Activated naive CD8-positive, alpha-beta T cell (primary cell): ENCODE data around the gene RBFOX1.

ENCODE experiments used
- H3K27ac Mint-ChIP-seq: one replicate; pipeline ENCODE4 v1.8.0; 2021; ENCODE audit warnings: mixed read lengths
- H3K27me3 Mint-ChIP-seq: one replicate; pipeline ENCODE4 v1.8.0; 2021; ENCODE audit warnings: mixed read lengths
- H3K36me3 Mint-ChIP-seq: one replicate; pipeline ENCODE4 v1.8.0; 2021; ENCODE audit warnings: mixed read lengths
- H3K4me1 Mint-ChIP-seq: one replicate; pipeline ENCODE4 v1.8.0; 2021; ENCODE audit warnings: low read depth, mixed read lengths
- H3K4me3 Mint-ChIP-seq: one replicate; pipeline ENCODE4 v1.8.0; 2021; ENCODE audit warnings: mild to moderate bottlenecking, mixed read lengths
- H3K9me3 Mint-ChIP-seq: one replicate; pipeline ENCODE4 v1.8.0; 2021; ENCODE audit warnings: low read depth, mixed read lengths

RBFOX1 gene

DNA sequence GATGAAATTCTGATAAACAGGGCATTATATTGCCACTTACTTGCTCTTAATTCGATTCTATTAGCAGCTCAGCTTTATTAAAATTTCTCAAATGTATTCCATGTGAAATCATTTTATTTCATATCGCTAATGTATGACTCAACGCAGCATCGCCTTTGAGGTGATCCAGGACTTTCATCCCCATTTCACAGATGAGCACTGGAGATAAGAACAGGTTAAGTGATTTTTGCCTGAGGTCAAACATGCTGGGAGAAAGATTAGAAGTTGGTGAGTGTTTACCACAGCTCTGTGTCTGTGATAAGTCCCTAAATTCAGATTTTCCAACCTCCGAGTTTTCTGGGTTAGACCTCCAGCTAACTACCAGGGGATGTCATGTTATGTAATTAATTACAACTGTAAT is 43.6 kb downstream of the RBFOX1 start:
- Mint-ChIP-seq H3K27me3 (no peaks in the 10 kb centered on the region), H3K27ac (no peak overlapping the region), H3K36me3 (no peaks in the 10 kb centered on the region), H3K4me3 (no peak overlapping the region), H3K4me1 (no peaks in the 10 kb centered on the region), H3K9me3 (peaks cover 5% of the 10 kb centered on the region)

GRCh38 chr16:7377231-7377630 is 44.6 kb downstream of the RBFOX1 start:
- Mint-ChIP-seq H3K9me3 (peaks cover 5% of the 10 kb centered on the region), H3K4me3 (no peak overlapping the region), H3K27ac (no peak overlapping the region), H3K27me3 (no peaks in the 10 kb centered on the region), H3K36me3 (no peaks in the 10 kb centered on the region), H3K4me1 (no peaks in the 10 kb centered on the region)

- Mint-ChIP-seq H3K27me3 (no peaks in the 10 kb centered on the region), H3K4me1 (no peaks in the 10 kb centered on the region), H3K36me3 (no peaks in the 10 kb centered on the region), H3K27ac (no peak overlapping the region), H3K9me3 (peaks cover 5% of the 10 kb centered on the region), H3K4me3 (no peak overlapping the region)
These were observed 45.5 kb downstream of the RBFOX1 start for GRCh38 chr16:7378024-7378695.

- Mint-ChIP-seq H3K27ac (no peak overlapping the region), H3K4me3 (no peak overlapping the region), H3K9me3 (peaks cover 18% of the 10 kb centered on the region), H3K27me3 (no peaks in the 10 kb centered on the region), H3K4me1 (no peaks in the 10 kb centered on the region), H3K36me3 (no peaks in the 10 kb centered on the region)
These were observed 47.8 kb downstream of the RBFOX1 start for GRCh38 chr16:7380441-7380840.

DNA sequence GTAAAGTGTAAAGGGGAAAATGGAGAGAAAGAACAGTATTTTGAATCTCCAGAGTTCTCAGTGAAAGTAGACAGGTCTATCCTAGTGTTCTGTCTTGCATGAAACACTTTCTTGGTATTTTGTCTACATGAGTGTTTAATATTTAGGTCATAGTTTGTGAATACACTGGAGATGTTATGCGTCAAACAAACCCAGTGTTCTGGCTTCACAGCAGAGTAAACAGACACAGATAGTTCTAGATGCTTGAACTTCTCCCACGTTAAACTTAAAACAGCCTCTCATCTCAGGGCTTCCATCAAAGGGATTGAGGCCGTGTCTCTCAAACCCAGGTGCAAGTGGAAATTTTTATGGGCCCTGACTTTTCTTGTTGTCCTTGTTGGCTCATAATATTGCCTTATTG is 48.3 kb downstream of the RBFOX1 start:
- H3K4me3 Mint-ChIP-seq = no peak overlapping the region
- H3K4me1 Mint-ChIP-seq = no peaks in the 10 kb centered on the region
- peaks cover 19% of the 10 kb centered on the region for H3K9me3 Mint-ChIP-seq
- H3K27me3 Mint-ChIP-seq = no peaks in the 10 kb centered on the region
- no peaks in the 10 kb centered on the region for H3K36me3 Mint-ChIP-seq
- no peak overlapping the region for H3K27ac Mint-ChIP-seq

DNA sequence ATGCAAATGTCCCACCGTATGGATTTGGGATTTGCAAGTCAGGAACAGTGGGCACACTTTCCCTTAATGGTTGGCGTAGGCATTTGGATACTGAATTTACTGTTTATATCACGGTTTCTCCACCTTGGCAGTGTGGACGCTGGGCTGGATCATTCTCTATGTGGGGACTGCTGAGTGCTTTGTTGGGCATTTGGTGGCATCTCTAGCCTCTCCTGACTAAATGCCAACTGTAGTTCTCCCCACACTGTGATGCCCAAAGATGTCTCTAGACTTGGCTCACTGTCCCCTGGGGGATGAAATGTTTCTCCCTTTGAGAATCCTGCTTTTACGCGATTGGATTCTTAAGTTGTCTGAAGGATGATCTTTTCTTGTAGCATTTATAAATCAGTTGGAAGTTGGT is 49.0 kb downstream of the RBFOX1 start:
- Mint-ChIP-seq H3K9me3 (peaks cover 23% of the 10 kb centered on the region), H3K27me3 (no peaks in the 10 kb centered on the region), H3K27ac (no peak overlapping the region), H3K36me3 (no peaks in the 10 kb centered on the region), H3K4me1 (no peaks in the 10 kb centered on the region), H3K4me3 (no peak overlapping the region)

GRCh38 chr16:7382521-7382920 is 49.9 kb downstream of the RBFOX1 start:
- Mint-ChIP-seq H3K4me1 (no peaks in the 10 kb centered on the region), H3K4me3 (no peak overlapping the region), H3K36me3 (no peaks in the 10 kb centered on the region), H3K27me3 (no peaks in the 10 kb centered on the region), H3K9me3 (peaks cover 22% of the 10 kb centered on the region), H3K27ac (no peak overlapping the region)

- Mint-ChIP-seq H3K27ac (no peak overlapping the region), H3K4me1 (no peaks in the 10 kb centered on the region), H3K9me3 (peaks cover 11% of the 10 kb centered on the region), H3K27me3 (no peaks in the 10 kb centered on the region), H3K36me3 (no peaks in the 10 kb centered on the region), H3K4me3 (no peak overlapping the region)
These were observed 58.3 kb downstream of the RBFOX1 start for GRCh38 chr16:7390974-7391373.

GRCh38 chr16:7391694-7392093 is 59.0 kb downstream of the RBFOX1 start:
- Mint-ChIP-seq H3K4me3 (no peak overlapping the region), H3K36me3 (no peaks in the 10 kb centered on the region), H3K27ac (no peak overlapping the region), H3K27me3 (no peaks in the 10 kb centered on the region), H3K4me1 (no peaks in the 10 kb centered on the region), H3K9me3 (peaks cover 7% of the 10 kb centered on the region)

GRCh38 chr16:7392206-7392605 is 59.6 kb downstream of the RBFOX1 start:
- Mint-ChIP-seq H3K4me1 (no peaks in the 10 kb centered on the region), H3K4me3 (no peak overlapping the region), H3K27ac (no peak overlapping the region), H3K9me3 (peaks cover 7% of the 10 kb centered on the region), H3K36me3 (no peaks in the 10 kb centered on the region), H3K27me3 (no peaks in the 10 kb centered on the region)

GRCh38 chr16:7393680-7394079 is 61.0 kb downstream of the RBFOX1 start:
- Mint-ChIP-seq H3K9me3 (peaks cover 7% of the 10 kb centered on the region), H3K4me1 (no peaks in the 10 kb centered on the region), H3K36me3 (no peaks in the 10 kb centered on the region), H3K4me3 (no peak overlapping the region), H3K27ac (no peak overlapping the region), H3K27me3 (no peaks in the 10 kb centered on the region)

DNA sequence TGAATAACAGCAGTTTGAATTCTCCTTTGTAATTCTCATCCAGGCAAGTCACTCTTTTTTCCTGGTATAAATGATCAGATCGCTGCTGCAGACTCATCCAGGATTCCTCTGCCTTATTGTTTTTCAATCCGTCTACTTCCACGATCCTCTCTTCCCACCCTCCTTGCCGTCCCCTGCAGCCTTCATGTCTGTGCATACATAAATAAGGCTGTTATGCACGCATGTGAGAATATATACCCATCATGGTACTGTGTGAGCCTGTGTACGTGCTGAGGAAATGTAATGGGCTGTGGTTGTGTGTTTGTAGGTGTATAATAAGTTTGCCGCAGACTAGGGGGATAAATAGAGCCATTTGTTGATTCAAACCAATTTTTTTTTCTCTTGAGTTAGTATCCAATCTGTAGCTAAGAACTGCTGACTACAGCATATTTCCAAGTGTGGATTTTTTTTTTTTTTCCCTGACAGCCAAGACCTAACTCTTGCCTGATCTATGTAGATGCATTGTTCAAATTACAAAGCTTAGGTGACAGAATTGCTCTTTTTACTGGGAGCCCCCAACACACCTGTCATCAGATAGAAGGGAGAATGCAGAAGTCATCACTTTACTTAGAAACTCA is 62.2 kb downstream of the RBFOX1 start:
- Mint-ChIP-seq H3K4me1 (no peaks in the 10 kb centered on the region), H3K4me3 (no peak overlapping the region), H3K27me3 (no peaks in the 10 kb centered on the region), H3K27ac (no peak overlapping the region), H3K9me3 (peaks cover 5% of the 10 kb centered on the region), H3K36me3 (no peaks in the 10 kb centered on the region)

GRCh38 chr16:7397901-7398300 is 65.3 kb downstream of the RBFOX1 start:
- Mint-ChIP-seq H3K27me3 (no peaks in the 10 kb centered on the region), H3K4me1 (no peaks in the 10 kb centered on the region), H3K36me3 (no peaks in the 10 kb centered on the region), H3K9me3 (no peaks in the 10 kb centered on the region), H3K4me3 (no peak overlapping the region), H3K27ac (no peak overlapping the region)

DNA sequence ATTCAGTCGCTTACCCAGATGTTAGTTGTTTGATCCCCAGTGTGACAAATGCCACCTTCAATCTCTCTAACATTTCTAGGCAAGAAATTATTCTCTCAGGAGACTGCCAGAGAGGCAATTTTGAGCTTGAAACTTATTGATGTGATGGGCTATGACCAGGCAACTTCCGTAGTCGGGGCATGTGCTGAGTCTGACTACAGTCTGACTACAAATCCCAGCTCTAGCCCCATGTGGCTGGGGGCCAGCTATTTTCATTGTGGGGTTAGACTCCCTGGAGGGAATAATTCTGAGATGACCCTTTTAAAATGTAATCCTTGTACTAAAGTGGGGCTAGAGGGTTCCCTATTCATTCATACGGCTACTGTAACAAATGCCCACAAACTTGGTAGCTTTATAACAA is 65.9 kb downstream of the RBFOX1 start:
- Mint-ChIP-seq H3K36me3 (no peaks in the 10 kb centered on the region), H3K27ac (no peak overlapping the region), H3K4me1 (no peaks in the 10 kb centered on the region), H3K9me3 (no peaks in the 10 kb centered on the region), H3K27me3 (no peaks in the 10 kb centered on the region), H3K4me3 (no peak overlapping the region)

GRCh38 chr16:7399296-7399695 is 66.7 kb downstream of the RBFOX1 start:
- Mint-ChIP-seq H3K27me3 (no peaks in the 10 kb centered on the region), H3K4me1 (no peaks in the 10 kb centered on the region)

More at GRCh38 chr16:7399296-7399695, 66.7 kb downstream of the RBFOX1 start:
- no peaks in the 10 kb centered on the region for H3K9me3 Mint-ChIP-seq
- H3K4me3 Mint-ChIP-seq = no peak overlapping the region
- H3K27ac Mint-ChIP-seq = no peak overlapping the region
- no peaks in the 10 kb centered on the region for H3K36me3 Mint-ChIP-seq
